VCaP (cell line): ENCODE measurements around the gene ARHGAP31.
A peak's percentile ranks its signal among the peaks of the same experiment; 100 is the strongest.

Experiments
- H3K27ac ChIP-seq: fragments of 450-650 bp; 2 replicates; pipeline ENCODE4 v1.5.1; 2017
- TF ChIP-seq, protein P1 (sequence below): fragments of 450-650 bp; conservative IDR thresholded peaks from 2 replicates; pipeline ENCODE4 v1.5.1; 2017; ENCODE audit warnings: mild to moderate bottlenecking, moderate library complexity

ARHGAP31 gene

DNA sequence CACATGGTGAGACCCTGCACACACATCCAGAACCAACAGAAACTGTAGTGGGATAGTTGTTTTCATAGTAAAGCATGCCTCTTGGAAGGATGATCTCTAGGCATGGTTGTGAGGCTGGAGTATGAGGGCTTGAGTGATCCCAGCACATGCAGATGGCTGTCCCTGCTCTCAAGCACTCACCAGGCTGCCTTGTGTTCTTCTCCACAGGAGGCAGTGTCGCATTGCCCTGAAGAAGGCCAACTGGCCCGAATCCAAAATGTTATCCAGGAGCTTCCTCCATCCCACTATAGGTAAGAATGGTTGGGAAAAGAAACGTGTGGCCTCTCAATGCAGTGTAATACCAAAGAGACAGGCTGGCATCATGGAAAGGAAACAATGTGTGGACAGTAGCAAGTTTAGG, 86.5 kb downstream of the ARHGAP31 start:
- TF ChIP-seq, protein P1, sequence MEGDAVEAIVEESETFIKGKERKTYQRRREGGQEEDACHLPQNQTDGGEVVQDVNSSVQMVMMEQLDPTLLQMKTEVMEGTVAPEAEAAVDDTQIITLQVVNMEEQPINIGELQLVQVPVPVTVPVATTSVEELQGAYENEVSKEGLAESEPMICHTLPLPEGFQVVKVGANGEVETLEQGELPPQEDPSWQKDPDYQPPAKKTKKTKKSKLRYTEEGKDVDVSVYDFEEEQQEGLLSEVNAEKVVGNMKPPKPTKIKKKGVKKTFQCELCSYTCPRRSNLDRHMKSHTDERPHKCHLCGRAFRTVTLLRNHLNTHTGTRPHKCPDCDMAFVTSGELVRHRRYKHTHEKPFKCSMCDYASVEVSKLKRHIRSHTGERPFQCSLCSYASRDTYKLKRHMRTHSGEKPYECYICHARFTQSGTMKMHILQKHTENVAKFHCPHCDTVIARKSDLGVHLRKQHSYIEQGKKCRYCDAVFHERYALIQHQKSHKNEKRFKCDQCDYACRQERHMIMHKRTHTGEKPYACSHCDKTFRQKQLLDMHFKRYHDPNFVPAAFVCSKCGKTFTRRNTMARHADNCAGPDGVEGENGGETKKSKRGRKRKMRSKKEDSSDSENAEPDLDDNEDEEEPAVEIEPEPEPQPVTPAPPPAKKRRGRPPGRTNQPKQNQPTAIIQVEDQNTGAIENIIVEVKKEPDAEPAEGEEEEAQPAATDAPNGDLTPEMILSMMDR: peak; percentile 42
- no peak overlapping the region for H3K27ac ChIP-seq

DNA sequence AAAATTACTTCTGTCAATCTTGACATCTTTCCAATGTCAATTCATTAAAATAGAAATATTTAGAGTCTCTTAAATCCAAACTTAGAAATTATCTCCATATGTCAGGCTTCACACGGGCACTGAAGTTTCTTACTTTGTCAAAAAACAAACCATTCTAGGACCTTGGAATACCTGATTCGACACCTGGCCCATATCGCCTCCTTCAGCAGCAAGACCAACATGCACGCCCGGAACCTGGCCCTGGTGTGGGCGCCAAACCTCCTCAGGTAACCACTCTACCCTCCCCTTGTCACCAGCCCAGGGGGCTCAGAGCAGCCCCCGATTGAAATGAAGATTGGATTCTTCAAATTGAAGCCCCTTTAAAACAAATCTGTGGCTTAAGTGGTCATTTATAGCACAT, 88.0 kb downstream of the ARHGAP31 start:
- H3K27ac ChIP-seq: no peak overlapping the region
- TF ChIP-seq, protein P1: no peak

DNA sequence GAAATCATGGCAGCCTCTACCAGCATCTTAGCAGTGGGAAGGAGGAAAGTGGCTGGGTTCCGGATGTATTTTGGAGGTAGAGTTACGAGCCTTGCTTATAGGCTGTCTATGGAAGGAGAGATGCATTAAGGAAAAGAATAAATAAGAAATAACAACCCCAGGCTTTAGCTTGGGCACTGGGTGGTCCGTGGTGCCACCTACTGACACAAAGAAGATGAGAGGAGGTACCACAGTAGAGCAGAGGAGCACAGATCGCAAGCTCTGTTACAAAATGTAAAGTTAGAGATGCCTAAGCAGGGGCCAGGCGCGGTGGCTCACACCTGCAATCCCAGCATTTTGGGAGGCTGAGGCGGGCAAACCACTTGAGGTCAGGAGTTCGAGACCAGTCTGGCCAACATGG, 94.4 kb downstream of the ARHGAP31 start:
- H3K27ac ChIP-seq: no peak overlapping the region
- TF ChIP-seq, protein P1: 0 out of 2 replicates have a peak, but pooled peaks have one; percentile 12

DNA sequence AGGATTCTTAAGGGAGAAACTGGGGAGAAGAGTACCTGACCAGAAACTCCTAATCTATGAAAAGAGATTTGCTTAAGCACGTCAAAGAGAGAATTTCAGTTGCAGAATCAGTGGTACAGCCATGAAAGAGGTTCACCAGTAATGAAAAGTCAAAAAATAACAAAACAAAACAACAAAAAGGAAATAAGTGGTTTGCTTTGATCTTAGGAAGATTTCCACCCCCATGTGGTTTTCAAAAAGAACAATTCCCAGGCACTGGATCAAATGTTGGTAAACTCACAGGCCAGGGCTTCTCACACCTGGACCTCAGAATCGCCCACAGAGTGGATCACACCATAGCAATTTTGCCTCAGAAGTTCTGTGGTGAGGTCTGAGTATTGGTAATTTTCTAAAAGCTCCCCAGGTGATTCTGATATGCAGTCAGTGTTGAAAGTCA, 101.8 kb downstream of the ARHGAP31 start:
- TF ChIP-seq, protein P1: no peak
- H3K27ac ChIP-seq: no peak overlapping the region

DNA sequence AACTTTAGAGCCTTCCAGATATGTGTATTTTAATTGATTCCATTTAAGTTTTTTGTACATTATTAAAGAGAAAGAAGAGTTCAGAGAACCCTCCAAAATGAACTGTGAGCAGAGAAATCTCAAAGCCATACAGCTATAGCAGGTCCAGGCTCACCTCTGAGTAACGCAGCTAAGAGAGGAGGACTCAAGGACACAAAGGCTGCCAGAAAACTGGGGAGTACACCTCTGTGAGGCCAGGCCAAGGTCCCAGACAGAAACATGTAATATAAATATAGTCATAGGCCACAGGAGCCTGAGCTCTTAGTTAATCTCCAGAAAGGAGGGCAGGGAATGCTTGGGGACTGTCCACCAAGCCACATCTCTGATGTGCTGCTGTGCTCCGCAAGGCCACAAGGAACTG, 102.7 kb downstream of the ARHGAP31 start:
- TF ChIP-seq, protein P1: no peak
- H3K27ac ChIP-seq: no peak overlapping the region

- H3K27ac ChIP-seq: no peak overlapping the region
- TF ChIP-seq, protein P1: no peak
Observed at GRCh38 chr3:119400466-119400865, 106.3 kb downstream of the ARHGAP31 start.

GRCh38 chr3:119401069-119401468, 106.9 kb downstream of the ARHGAP31 start:
- no peak overlapping the region for H3K27ac ChIP-seq
- TF ChIP-seq, protein P1: no peak
